Retinal pigment epithelial cell (primary cell): Measurements from ENCODE around the gene COL4A2.

ENCODE experiments used
- DNase-seq: peaks from one replicate; pipeline ENCODE4 v3.0.0-alpha.2; 2010; ENCODE audit warnings: low read depth
- H3K4me3 ChIP-seq: 2 replicates; pipeline ENCODE4 v1.5.1; 2011; ENCODE audit warnings: mild to moderate bottlenecking, low read length, control low read depth, moderate library complexity
- TF ChIP-seq, protein P1 (sequence below): conservative IDR thresholded peaks from 2 replicates; pipeline ENCODE4 v1.5.1; 2011; ENCODE audit warnings: low read depth, low read length, control low read depth, inconsistent platforms

The COL4A2 gene

DNA sequence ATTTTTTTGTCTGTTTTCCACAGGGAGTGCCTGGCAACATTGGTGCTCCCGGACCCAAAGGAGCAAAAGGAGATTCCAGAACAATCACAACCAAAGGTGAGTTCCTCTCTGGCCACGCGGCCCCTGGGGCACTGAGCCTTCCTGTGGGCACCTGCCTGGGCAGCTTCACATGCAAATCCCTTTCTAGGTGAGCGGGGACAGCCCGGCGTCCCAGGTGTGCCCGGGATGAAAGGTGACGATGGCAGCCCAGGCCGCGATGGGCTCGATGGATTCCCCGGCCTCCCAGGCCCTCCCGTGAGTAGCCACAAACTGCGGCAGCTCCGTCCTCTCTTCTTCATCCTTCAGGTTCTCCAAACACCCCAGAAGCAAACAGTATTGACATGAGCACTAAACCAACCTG lies 155.0 kb downstream of the COL4A2 start:
- no peak for DNase-seq
- TF ChIP-seq, protein P1, sequence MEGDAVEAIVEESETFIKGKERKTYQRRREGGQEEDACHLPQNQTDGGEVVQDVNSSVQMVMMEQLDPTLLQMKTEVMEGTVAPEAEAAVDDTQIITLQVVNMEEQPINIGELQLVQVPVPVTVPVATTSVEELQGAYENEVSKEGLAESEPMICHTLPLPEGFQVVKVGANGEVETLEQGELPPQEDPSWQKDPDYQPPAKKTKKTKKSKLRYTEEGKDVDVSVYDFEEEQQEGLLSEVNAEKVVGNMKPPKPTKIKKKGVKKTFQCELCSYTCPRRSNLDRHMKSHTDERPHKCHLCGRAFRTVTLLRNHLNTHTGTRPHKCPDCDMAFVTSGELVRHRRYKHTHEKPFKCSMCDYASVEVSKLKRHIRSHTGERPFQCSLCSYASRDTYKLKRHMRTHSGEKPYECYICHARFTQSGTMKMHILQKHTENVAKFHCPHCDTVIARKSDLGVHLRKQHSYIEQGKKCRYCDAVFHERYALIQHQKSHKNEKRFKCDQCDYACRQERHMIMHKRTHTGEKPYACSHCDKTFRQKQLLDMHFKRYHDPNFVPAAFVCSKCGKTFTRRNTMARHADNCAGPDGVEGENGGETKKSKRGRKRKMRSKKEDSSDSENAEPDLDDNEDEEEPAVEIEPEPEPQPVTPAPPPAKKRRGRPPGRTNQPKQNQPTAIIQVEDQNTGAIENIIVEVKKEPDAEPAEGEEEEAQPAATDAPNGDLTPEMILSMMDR, result no peak
- no peak overlapping the region for H3K4me3 ChIP-seq

DNA sequence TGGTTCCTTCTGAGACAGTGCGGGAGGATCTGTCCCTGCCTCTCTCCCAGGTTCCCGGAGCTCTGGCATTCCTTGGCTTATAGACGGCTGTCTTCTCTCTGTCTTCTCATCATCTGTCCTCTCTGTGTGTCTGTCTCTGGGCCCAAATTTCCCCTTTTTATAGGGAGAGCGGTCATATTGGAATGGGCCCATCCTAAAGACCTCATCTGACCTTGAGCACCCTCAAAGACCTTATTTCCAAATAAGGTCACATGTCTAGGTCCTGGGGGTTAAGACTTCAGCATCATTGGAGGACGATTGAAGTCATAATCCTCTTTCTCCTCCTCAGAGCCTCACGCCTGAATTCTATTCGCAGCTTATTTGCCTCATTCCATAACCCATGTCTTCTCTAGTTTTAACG lies 156.1 kb downstream of the COL4A2 start:
- no peak overlapping the region for H3K4me3 ChIP-seq
- DNase-seq, result no peak
- TF ChIP-seq, protein P1, result no peak

DNA sequence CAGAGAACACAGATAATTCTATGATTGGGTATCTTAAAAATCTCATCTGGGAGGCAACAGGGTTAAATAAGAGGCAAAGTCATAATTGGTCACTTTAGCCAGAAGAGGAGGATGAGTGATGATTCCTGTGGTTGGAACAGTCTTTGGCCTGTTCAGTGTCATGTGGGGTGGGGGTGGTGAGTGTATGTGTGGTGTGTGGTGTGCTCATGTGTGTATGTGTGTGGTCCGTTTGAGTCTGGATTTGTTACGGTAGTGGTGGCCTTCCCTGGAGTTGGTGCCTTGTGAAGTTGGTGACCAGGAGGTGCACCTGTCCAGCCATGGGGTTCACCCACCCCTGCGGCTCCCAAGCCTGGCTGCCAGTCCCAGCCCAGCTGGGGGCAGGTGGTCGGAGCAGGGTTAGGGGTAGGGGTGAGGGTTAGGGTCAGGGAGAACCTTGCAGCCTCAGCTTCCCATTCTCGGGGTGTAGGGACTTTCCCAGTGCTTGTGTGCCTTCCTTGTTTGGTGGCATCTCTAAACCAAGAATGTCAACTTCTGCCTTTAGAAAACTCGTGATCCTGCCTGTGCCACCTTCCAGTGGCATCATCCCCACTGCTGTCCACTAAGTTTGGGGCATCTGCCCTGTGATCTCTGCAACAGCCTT lies 156.9 kb downstream of the COL4A2 start:
- TF ChIP-seq, protein P1, result no peak
- no peak overlapping the region for H3K4me3 ChIP-seq
- no peak for DNase-seq

DNA sequence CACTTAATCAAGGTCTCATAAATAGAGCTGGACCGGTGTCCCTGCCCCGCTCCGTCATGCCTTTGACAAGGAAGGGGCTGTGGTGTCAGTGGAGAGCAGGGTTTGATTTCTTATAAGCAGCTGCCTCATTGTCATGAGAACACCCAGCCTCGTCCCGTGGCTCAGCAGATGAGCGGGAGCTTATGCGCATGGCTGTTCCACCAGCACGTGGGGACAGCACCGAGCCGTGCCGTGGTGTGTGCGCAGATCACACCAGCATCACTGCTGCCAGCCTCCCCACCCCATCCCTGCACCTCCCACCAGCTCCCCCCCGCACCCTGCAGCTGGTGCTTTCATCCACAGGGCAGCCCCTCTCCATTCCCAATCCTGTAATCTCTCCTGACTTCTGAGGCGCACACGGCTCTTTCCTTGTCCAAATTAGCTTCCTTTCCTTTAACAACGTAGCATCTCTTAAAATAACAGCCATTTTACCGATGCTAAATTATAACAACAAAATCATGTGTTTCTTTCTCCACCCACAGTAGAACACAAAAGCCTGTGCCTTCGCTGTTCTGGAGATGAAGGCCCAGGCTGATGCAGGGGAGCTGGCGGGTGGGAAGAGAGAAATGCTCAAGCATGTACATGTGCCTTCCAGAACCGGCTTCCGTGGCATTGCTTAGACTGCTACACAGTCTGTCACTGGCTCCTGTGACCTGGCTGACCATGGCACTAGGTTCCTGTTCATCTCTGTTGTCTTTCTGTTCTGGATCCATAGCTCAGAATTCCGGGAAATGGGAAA lies 157.7 kb downstream of the COL4A2 start:
- no peak for DNase-seq

DNA sequence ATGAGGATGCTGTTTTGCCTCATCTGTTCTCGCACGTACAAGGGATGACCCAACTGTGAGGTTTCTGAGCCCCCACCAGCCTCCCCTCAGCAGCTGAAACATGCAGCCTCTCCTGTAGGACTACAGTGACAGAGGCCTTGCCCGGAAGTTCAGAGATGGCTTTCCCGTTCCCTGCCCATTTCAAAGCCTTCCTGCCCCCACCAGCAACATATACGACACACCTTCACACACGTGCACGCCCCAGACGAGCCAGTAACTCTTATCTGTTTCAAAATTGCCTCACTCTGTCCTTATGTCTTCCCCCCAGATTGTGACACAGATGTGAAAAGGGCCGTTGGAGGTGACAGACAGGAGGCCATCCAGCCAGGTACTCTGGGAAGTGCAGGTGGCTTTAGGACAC lies 158.6 kb downstream of the COL4A2 start:
- TF ChIP-seq, protein P1, result no peak
- no peak overlapping the region for H3K4me3 ChIP-seq
- DNase-seq, result no peak

More for the DNA sequence above, 157.7 kb downstream of the COL4A2 start:
- no peak overlapping the region for H3K4me3 ChIP-seq
- TF ChIP-seq, protein P1, result no peak

DNA sequence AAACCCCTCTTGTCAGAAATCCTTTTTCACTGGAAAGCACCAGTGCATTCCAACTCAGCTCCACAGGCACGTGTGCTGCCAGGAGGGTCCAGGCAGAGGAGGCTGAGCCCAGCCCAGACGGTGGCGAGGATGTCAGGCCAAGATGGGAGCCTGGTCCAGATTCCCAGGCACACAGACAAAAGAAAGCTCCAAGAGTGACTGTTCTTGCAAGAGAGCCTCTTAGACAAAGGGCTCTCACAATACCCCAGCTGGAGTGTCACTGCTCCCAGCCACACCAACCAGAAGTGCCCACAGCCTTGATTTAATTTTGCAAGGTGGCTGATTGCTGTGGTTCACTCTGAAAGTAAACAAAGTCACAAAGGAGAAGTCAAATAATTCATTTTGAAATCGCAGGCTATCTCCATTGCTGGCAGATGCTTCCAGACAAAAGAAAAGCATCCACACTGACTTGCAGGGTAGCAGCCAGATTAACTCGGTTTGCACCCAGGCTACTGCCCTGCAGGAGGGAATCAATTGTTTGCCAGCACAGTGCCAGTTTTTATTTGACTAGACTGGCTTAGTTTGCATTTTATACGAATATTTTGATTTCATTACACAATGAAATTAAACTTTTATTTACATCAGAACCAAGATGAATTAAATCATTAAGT lies 159.3 kb downstream of the COL4A2 start:
- no peak for DNase-seq
- TF ChIP-seq, protein P1, result no peak
- H3K4me3 ChIP-seq, result no peak overlapping the region
